ENCODE measurements around the gene NKAIN2.
"Not testable (repeated sequence)": the region's sequence is repeated elsewhere in the genome, so short reads cannot be mapped to it uniquely, and the experiment has no call there.

- TF ChIP-seq CTCF (IDR thresholded peaks at IDR 0.05; ENCODE audit: low read depth, low read length); POLR2A (IDR thresholded peaks at IDR 0.05; ENCODE audit: extremely low read depth, insufficient read length); MAX (IDR thresholded peaks at IDR 0.05; ENCODE audit: low read depth, low read length); MYC (IDR thresholded peaks at IDR 0.05; ENCODE audit: low read depth, low read length): not testable (repeated sequence)
Observed at GRCh38 chr6:124712532-124712931, 908.9 kb downstream of the NKAIN2 start.
